ENCODE results near the gene LYRM1. TPM values are rescaled to one million over a fixed set of nuclear protein-coding genes. Genes with fewer than 3 reads are reported as not detected.

Gene LYRM1
- total and polyA plus RNA-seq, 2 of the 8 experiments (the other 6 are each of a cell fraction or from before 2014, with no cell fraction given), result 11.6 to 13.4 TPM

DNA sequence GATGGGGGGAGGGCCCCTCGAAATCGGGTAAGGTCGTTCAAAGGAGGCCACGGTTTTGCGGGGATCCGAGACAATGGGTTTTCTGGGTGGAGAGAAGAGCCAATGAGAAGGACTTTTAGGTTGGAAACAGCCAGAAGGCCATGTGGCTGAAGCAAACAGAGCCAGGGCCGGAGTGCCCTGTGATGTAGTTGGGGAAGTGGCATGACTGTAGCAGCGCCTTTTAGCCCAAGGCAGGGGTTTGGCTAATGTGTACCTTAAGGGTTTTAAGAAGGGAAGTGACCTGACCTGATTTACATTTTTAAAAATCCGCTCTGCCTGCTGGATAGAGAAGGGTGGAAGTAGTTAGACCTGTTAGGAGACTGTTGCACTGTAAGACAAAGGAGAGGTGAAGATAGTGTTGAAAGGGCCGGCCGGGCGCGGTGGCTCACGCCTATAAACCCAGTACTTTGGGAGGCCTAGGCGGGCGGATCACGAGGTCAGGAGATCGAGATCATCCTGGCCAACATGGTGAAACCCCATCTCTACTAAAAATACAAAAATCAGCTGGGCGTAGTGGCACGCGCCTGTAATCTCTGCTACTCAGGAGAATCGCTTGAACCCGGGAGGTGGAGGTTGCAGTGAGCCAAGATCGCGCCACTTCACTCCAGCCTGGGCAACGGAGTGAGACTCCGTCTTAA is 1.0 kb downstream of the LYRM1 start:
- Histone ChIP-seq H3K18ac (ENCODE audit: extremely low read depth, low read length) (no peak overlapping the region; the same call in 1 of the 2 replicates), H2BK15ac (ENCODE audit: low read length) (no peak overlapping the region), H3K23me2 (ENCODE audit: low read depth, low read length) (peaks cover 6% of the 10 kb centered on the region; the same call in 1 of the 2 replicates), H3K27me3 (replicated peaks in 1 of 4; ENCODE audit: control insufficient read depth in 3 of 4, extremely low read depth in 1 of 4, insufficient read depth in 3 of 4, low read length in 3 of 4) (no peaks in the 10 kb centered on the region), H2AK5ac (ENCODE audit: low read depth, low read length) (no peak overlapping the region), H3K9me3 (ENCODE audit: insufficient read depth in 2 of 2, low read depth in 1 of 2, low read length in 1 of 2) (no peaks in the 10 kb centered on the region), H3K79me1 (ENCODE audit: low read depth, low read length) (peaks cover 2% of the 10 kb centered on the region), H3K4ac (replicated peaks; ENCODE audit: insufficient read length, low read depth, low read length) (no peak overlapping the region), H3K79me2 (ENCODE audit: control insufficient read depth in 1 of 2, insufficient read depth in 2 of 2, low read length in 2 of 2) (peaks cover 6 to 51% of the 10 kb centered on the region in 2 experiments; a peak in 2 of 4 replicates), H3K9ac (replicated peaks in 1 of 4; ENCODE audit: extremely low read depth in 1 of 4, low read depth in 3 of 4, low read length in 3 of 4) (peak overlapping the region in 3 of 4 experiments; percentile 86 to 98 (median 94); a peak in 6 of 7 replicates), H4K8ac (ENCODE audit: extremely low read depth, insufficient read depth, low read length) (peak overlapping the region; percentile 96; the same call in 1 of the 2 replicates), H4K91ac (replicated peaks; ENCODE audit: insufficient read length, low read length) (no peak overlapping the region), H2BK12ac (ENCODE audit: low read depth, low read length) (peak overlapping the region; percentile 2; the same call in 1 of the 2 replicates), H3K23ac (ENCODE audit: insufficient read length) (no peak overlapping the region), H2AFZ (ENCODE audit: low read length) (0 out of 2 replicates have a peak overlapping the region, but pooled peaks have one; percentile 47), H3K56ac (replicated peaks; ENCODE audit: insufficient read length, low read depth, low read length) (peak overlapping the region; percentile 36), H3K14ac (ENCODE audit: insufficient read length) (no peak overlapping the region), H2BK5ac (ENCODE audit: low read depth, low read length) (peak overlapping the region; percentile 93), H2BK20ac (ENCODE audit: low read length) (no peak overlapping the region), H3K4me3 (ENCODE audit: extremely low read depth in 1 of 4, insufficient read depth in 2 of 4, low read depth in 3 of 4, low read length in 4 of 4) (peak overlapping the region; percentile 86 to 92 (median 90)), H4K20me1 (replicated peaks in 1 of 2; ENCODE audit: control insufficient read depth in 1 of 2, insufficient read depth in 2 of 2, low read length in 2 of 2) (no peaks in the 10 kb centered on the region), H3K4me1 (replicated peaks in 1 of 4; ENCODE audit: control insufficient read depth in 3 of 4, insufficient read depth in 4 of 4, low read length in 3 of 4) (peaks cover 0 to 9% (median 3%) of the 10 kb centered on the region in 4 experiments; a peak in 3 of 7 replicates), H2BK120ac (replicated peaks; ENCODE audit: low read depth, low read length) (no peak overlapping the region), H3K4me2 (ENCODE audit: insufficient read depth in 1 of 2, low read depth in 2 of 2, low read length in 2 of 2) (peak overlapping the region; percentile 89 to 97), H3K27ac (ENCODE audit: low read depth, low read length) (peak overlapping the region; percentile 97), H4K5ac (ENCODE audit: insufficient read length, low read depth, low read length) (no peak overlapping the region), H3K36me3 (ENCODE audit: control insufficient read depth in 2 of 4, insufficient read depth in 4 of 4, low read length in 3 of 4) (peaks cover 0 to 5% (median 0%) of the 10 kb centered on the region in 4 experiments; a peak in 2 of 8 replicates)
- FAIRE-seq, result no peak
- CTCF ChIA-PET (ENCODE audit: partially characterized antibody), result interaction anchor here (0.9 kb wide), 1 partner anchor 49 kb away, joined by 3 read pairs; no protein-coding TSS in a partner anchor
- POLR2A ChIA-PET (ENCODE audit: partially characterized antibody), result interaction anchor here (0.9 to 2.9 kb wide), 9 partner anchors 8 to 95 kb away, joined by 3 to 16 read pairs (median 6); partner anchors contain the start of genes ERI2 and REXO5
- DNase-seq (ENCODE audit: low read depth in 1 of 2, low spot score in 2 of 2), result peak in 1 of 2 experiments; percentile 55
- WGBS, 2 experiments (ENCODE audit: extremely low coverage in 1 of 2, insufficient coverage in 1 of 2, insufficient read length in 1 of 2, insufficient replicate concordance in 2 of 2, low coverage in 1 of 2, low lambda C conversion rate in 2 of 2, missing lambda C conversion rate in 1 of 2), result 37% methylated on average over 27 of the region's 27 CpGs; no CpG with 5 or more reads in 1 of the 2 experiments
- TF ChIP-seq CTBP2 (IDR thresholded peaks at IDR 0.05; ENCODE audit: borderline replicate concordance, insufficient read depth, insufficient read length, low read length) (no peak), CBX8 (IDR thresholded peaks at IDR 0.05; ENCODE audit: borderline replicate concordance, low read depth, low read length) (no peak), BRCA1 (IDR thresholded peaks at IDR 0.05; ENCODE audit: low read depth, low read length) (no peak), SIX5 (IDR thresholded peaks at IDR 0.05; ENCODE audit: low read depth, low read length) (no peak), BACH1 (IDR thresholded peaks at IDR 0.05; ENCODE audit: low read length) (no peak), RNF2 (IDR thresholded peaks at IDR 0.05; ENCODE audit: borderline replicate concordance, low read depth, low read length, missing control alignments, poor library complexity, severe bottlenecking) (no peak), SP2 (IDR thresholded peaks at IDR 0.05; ENCODE audit: low read length) (no peak), TBP (IDR thresholded peaks at IDR 0.05; ENCODE audit: low read depth, low read length) (0 out of 2 replicates have a peak, but pooled peaks have one; percentile 28)
- TF ChIP-seq, protein P1, sequence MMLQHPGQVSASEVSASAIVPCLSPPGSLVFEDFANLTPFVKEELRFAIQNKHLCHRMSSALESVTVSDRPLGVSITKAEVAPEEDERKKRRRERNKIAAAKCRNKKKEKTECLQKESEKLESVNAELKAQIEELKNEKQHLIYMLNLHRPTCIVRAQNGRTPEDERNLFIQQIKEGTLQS (IDR thresholded peaks at IDR 0.05; ENCODE audit: insufficient read depth, low read depth, low read length), result no peak
- TF ChIP-seq, protein P2, sequence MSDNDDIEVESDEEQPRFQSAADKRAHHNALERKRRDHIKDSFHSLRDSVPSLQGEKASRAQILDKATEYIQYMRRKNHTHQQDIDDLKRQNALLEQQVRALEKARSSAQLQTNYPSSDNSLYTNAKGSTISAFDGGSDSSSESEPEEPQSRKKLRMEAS (IDR thresholded peaks at IDR 0.05), result 0 out of 2 replicates have a peak, but pooled peaks have one; percentile 48
